ENCODE measurements around the gene HP1BP3.

Gene HP1BP3

DNA sequence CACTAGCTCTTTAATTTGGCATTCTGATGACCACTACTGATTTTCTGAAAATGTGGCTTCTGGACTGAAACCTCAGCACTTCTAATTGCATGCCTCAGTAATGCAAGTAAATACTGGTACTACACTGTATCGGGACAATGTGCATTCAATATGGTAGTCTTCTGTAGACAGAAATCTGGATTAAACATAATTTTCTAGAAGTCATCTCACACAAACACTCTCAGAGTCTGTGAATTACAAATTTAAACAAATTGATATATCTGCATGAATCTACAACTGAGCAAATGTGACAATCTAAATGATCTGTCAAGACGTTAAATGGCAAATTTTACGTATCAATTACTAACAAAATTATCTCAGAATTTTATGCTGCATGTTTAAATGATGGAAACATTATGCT is 23.7 kb downstream of the HP1BP3 start:
- H3K36me3 ChIP-seq (ENCODE audit: insufficient read depth, low read depth, low read length): peaks cover 100% of the 10 kb centered on the region
- no peak overlapping the region for H3K27ac ChIP-seq (ENCODE audit: low read length)
- peaks cover 9% of the 10 kb centered on the region; the same call in 1 of the 2 replicates for H3K4me1 ChIP-seq (ENCODE audit: insufficient read depth, low read length)
- no peak overlapping the region for H3K9ac ChIP-seq (ENCODE audit: low read depth, low read length)
- H3K9me3 ChIP-seq (ENCODE audit: insufficient read depth, low read depth, low read length): no peaks in the 10 kb centered on the region
- no peaks in the 10 kb centered on the region for H3K27me3 ChIP-seq (ENCODE audit: insufficient read depth, low read length)
- H3K4me3 ChIP-seq (ENCODE audit: low read length): no peak overlapping the region

DNA sequence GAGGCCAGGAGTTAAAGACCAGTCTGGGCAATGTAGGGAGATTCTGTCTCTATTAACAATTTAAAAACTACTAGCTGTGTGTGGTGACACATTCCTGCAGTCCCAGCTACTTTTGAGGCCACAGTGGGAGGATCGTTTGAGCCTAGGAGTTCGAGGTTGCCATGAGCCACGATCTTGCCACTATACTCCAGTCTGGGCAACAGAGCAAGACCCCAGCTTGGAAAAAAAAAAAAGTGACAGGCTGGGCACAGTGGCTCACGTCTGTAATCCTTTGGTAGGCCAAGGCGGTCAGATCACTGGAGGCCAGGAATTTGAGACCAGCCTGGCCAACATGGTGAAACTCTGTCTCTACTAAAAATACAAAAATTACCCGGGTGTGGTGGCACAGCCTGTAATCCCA is 26.8 kb downstream of the HP1BP3 start:
- no peaks in the 10 kb centered on the region for H3K27me3 ChIP-seq (ENCODE audit: insufficient read depth, low read length)
- no peak overlapping the region for H3K27ac ChIP-seq (ENCODE audit: low read length)
- no peak overlapping the region for H3K4me3 ChIP-seq (ENCODE audit: low read length)
- peaks cover 97% of the 10 kb centered on the region for H3K36me3 ChIP-seq (ENCODE audit: insufficient read depth, low read depth, low read length)
- no peak overlapping the region for H3K9ac ChIP-seq (ENCODE audit: low read depth, low read length)
- peaks cover 9% of the 10 kb centered on the region; the same call in 1 of the 2 replicates for H3K4me1 ChIP-seq (ENCODE audit: insufficient read depth, low read length)
- H3K9me3 ChIP-seq (ENCODE audit: insufficient read depth, low read depth, low read length): no peaks in the 10 kb centered on the region

DNA sequence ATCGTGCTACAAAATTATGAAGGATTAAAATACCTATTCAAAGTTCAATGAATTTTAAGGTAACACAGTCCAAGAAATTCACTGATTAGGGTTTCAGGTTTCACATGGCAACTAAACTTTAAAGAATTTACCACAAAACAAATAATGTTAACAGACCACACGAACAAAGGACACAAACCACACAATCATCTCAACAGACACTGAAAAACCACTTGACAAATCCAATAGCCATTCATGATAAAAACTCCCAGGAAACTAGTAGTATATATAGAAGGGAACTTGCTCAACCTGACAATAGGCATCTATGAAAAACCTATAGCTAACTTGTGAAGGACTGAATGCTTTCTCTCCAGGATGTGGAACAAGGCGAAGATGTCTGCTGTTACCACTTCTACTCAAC is 33.5 kb downstream of the HP1BP3 start:
- H3K4me1 ChIP-seq (ENCODE audit: insufficient read depth, low read length): no peaks in the 10 kb centered on the region
- H3K36me3 ChIP-seq (ENCODE audit: insufficient read depth, low read depth, low read length): peaks cover 69% of the 10 kb centered on the region
- H3K4me3 ChIP-seq (ENCODE audit: low read length): no peak overlapping the region
- H3K27ac ChIP-seq (ENCODE audit: low read length): no peak overlapping the region
- no peaks in the 10 kb centered on the region for H3K27me3 ChIP-seq (ENCODE audit: insufficient read depth, low read length)
- H3K9me3 ChIP-seq (ENCODE audit: insufficient read depth, low read depth, low read length): no peaks in the 10 kb centered on the region
- H3K9ac ChIP-seq (ENCODE audit: low read depth, low read length): no peak overlapping the region

DNA sequence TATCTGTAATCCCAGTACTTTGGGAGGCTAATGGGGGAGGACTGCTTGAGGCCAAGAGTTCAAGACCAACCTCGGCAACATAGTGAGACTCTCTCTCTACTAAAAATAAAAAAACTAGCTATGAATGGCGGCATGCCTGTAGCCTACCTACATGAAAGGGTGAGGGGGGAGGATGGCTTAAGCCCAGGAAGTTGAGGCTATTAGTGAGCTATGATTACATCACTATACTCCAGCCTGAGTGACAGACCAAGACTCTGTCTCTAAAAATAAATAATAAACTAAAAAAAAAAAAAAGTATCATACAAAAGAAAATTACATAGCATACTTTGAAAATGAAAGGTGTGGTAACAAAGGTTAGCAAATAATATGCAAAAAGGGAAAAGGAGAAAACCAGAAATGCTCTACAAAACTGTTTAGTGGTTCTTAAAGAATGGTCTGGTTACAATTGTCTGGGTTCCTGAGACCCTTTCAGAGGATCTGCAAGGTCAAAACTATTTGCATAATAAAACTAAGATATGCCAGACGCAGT is 35.6 kb downstream of the HP1BP3 start:
- peaks cover 72% of the 10 kb centered on the region for H3K36me3 ChIP-seq (ENCODE audit: insufficient read depth, low read depth, low read length)
- no peaks in the 10 kb centered on the region for H3K27me3 ChIP-seq (ENCODE audit: insufficient read depth, low read length)
- H3K4me3 ChIP-seq (ENCODE audit: low read length): no peak overlapping the region
- no peaks in the 10 kb centered on the region for H3K4me1 ChIP-seq (ENCODE audit: insufficient read depth, low read length)
- H3K9me3 ChIP-seq (ENCODE audit: insufficient read depth, low read depth, low read length): no peaks in the 10 kb centered on the region
- H3K27ac ChIP-seq (ENCODE audit: low read length): no peak overlapping the region
- no peak overlapping the region for H3K9ac ChIP-seq (ENCODE audit: low read depth, low read length)

DNA sequence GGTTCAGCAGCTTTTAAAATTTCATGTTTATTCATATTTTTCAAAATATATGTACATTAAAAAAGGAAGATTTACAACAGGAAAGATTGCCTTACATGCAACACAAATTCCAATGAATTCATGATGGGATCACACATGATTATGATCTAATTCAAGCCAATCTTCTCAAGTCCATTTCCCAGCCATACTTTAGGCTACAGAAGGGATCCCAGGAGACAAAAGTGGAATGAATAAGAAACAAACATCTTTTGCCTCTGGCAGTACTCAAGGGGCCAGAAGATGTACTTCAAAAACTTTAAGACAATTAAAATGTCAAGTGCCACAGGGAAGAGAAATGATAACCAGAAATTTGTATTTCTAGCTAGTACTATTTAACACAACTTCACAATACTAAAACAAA is 44.4 kb downstream of the HP1BP3 start:
- H3K4me1 ChIP-seq (ENCODE audit: insufficient read depth, low read length): no peaks in the 10 kb centered on the region

DNA sequence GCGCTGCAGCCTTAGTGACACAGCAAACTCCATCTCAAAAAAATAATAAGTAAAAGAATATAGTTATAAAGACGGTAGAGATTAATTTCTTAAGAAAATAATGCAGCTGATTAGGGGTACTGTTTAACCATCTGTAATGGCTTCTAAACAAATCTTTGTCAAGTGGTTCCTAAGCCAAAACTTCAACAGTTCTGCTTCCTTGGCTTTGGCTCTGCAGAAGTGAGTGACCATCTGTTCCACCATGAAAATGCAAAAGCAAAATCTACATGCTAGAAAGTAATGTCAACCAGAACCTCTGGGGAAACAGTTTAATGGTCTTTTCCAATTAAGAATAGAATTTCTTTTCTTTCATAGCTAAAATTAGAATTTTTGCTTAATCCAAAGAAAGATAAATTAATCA is 46.3 kb downstream of the HP1BP3 start:
- Histone ChIP-seq H3K27ac (ENCODE audit: low read length) (no peak overlapping the region), H3K36me3 (ENCODE audit: insufficient read depth, low read depth, low read length) (peaks cover 71% of the 10 kb centered on the region), H3K27me3 (ENCODE audit: insufficient read depth, low read length) (no peaks in the 10 kb centered on the region), H3K9ac (ENCODE audit: low read depth, low read length) (no peak overlapping the region), H3K4me1 (ENCODE audit: insufficient read depth, low read length) (no peaks in the 10 kb centered on the region), H3K4me3 (ENCODE audit: low read length) (no peak overlapping the region), H3K9me3 (ENCODE audit: insufficient read depth, low read depth, low read length) (no peaks in the 10 kb centered on the region)

More for the DNA sequence above, 44.4 kb downstream of the HP1BP3 start:
- Histone ChIP-seq H3K9ac (ENCODE audit: low read depth, low read length) (no peak overlapping the region), H3K9me3 (ENCODE audit: insufficient read depth, low read depth, low read length) (no peaks in the 10 kb centered on the region), H3K27me3 (ENCODE audit: insufficient read depth, low read length) (no peaks in the 10 kb centered on the region), H3K27ac (ENCODE audit: low read length) (no peak overlapping the region), H3K4me3 (ENCODE audit: low read length) (no peak overlapping the region), H3K36me3 (ENCODE audit: insufficient read depth, low read depth, low read length) (peaks cover 90% of the 10 kb centered on the region)

DNA sequence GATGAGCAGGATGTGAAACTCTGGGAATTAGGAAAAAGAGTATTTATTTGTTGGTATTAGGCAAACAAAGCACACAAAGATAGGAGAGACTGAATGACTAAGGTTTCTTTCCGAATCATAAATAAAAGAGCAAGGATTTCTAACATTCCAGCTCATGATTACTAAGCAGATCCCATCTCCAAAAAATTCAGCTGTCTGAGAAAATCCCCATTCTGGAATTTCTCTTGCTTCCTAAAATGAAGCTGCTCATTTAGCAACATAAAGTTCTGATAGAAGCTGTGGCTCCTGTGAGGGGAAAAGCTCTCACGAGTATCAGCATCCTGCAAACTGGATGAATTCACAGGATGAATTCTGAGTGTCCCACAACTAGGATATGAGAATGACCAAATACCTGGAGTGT is 47.9 kb downstream of the HP1BP3 start:
- Histone ChIP-seq H3K4me1 (ENCODE audit: insufficient read depth, low read length) (no peaks in the 10 kb centered on the region), H3K9me3 (ENCODE audit: insufficient read depth, low read depth, low read length) (no peaks in the 10 kb centered on the region), H3K27ac (ENCODE audit: low read length) (no peak overlapping the region), H3K9ac (ENCODE audit: low read depth, low read length) (no peak overlapping the region), H3K36me3 (ENCODE audit: insufficient read depth, low read depth, low read length) (peaks cover 55% of the 10 kb centered on the region), H3K4me3 (ENCODE audit: low read length) (no peak overlapping the region), H3K27me3 (ENCODE audit: insufficient read depth, low read length) (peaks cover 3% of the 10 kb centered on the region)

DNA sequence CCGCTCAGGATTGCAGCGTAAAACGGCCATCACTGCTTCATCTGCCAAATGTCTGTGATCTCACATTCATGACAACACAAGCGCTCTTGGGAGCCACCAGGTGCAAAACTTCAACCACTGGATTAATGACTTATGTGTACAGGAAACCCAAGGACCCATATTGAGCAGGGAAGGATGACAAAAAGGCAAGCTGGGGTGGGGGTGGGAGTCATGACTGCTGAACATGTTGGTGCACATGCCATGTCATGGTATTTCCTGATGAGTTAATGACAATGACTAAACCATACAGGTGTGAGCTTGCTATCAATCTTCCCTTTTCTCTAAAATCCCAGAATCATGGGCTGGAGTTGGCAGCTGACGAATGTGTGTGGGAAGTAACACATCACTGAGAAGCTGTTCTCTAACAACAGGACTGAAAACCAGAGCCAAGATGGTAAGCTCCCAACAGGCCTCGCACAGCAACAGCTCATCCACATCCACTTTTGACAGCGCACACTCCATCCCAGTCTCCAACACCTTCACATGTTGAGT is 51.5 kb downstream of the HP1BP3 start:
- H3K4me1 ChIP-seq (ENCODE audit: insufficient read depth, low read length): peaks cover 5% of the 10 kb centered on the region; the same call in 1 of the 2 replicates
- H3K27ac ChIP-seq (ENCODE audit: low read length): no peak overlapping the region
- no peak overlapping the region for H3K4me3 ChIP-seq (ENCODE audit: low read length)
- H3K27me3 ChIP-seq (ENCODE audit: insufficient read depth, low read length): peaks cover 36% of the 10 kb centered on the region
- peaks cover 21% of the 10 kb centered on the region for H3K36me3 ChIP-seq (ENCODE audit: insufficient read depth, low read depth, low read length)
- no peaks in the 10 kb centered on the region for H3K9me3 ChIP-seq (ENCODE audit: insufficient read depth, low read depth, low read length)
- no peak overlapping the region for H3K9ac ChIP-seq (ENCODE audit: low read depth, low read length)

DNA sequence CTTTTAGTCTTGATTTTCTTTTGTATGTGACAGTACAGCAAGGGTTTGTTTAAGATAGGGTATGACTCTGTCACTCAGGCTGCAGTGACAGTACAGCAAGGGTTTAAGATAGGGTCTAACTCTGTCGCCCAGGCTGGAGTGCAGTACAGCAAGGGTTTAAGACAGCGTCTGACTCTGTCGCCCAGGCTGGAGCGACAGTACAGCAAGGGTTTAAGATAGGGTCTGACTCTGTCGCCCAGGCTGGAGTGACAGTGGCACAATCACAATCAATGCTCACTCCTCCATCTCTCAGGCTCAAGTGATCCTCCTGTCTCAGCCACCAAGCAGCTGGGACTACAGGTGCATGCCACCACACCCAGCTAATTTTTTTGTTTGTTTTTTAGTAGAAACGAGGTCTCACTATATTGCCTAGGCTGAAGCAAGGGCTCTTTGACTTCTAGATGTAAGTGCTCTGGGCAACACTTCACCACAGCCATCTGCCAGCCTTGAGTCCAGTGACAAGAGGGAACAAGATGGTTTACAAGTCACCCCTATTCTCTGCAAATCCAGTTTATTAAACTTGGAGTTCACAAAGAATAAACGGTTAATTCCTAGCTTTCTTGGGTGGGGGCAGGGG is 53.6 kb downstream of the HP1BP3 start:
- Histone ChIP-seq H3K36me3 (ENCODE audit: insufficient read depth, low read depth, low read length) (peaks cover 6% of the 10 kb centered on the region; the same call in 1 of the 2 replicates), H3K4me1 (ENCODE audit: insufficient read depth, low read length) (peaks cover 8% of the 10 kb centered on the region), H3K27ac (ENCODE audit: low read length) (no peak overlapping the region), H3K9me3 (ENCODE audit: insufficient read depth, low read depth, low read length) (no peaks in the 10 kb centered on the region), H3K9ac (ENCODE audit: low read depth, low read length) (no peak overlapping the region), H3K27me3 (ENCODE audit: insufficient read depth, low read length) (peaks cover 55% of the 10 kb centered on the region), H3K4me3 (ENCODE audit: low read length) (peak overlapping the region; percentile 78)

DNA sequence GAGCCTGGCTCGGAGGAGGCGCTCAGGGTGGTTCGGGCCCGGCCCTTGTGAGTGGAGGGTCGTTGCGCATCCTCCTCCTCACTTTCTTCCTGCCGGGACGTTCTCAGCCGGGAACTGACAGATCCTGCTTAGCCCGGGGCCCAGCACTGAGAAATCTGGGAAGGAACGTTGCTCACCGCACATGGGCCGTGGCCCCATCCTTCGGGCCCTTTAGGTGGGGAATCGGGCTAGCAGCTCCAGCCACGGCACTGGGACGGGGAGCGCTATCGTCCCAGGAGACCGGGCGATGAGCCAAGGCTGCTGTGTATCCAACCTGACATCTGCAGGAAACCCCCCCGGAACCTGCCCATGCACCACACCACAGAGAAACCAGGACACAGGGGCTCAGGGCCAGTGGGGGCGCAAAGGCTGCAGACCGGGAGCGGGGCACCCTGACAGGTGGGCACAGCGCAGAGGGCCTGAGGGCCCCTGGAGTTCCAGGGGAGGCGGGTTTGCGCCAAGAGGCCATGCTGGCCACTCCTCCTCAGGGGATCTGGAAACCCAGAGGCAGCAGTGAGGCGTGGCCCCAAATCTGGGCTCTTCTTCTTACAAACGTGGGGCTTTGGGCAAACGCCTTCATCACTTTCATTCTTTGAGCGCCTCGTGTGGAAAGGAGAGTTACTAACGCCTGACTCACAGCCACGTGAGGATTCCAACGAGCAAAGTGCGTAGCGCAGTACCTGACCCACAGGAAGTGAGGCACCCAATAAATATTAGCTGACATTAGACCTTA is 54.3 kb downstream of the HP1BP3 start, which contains the start of gene SH2D5:
TSS of gene SH2D5 (minus strand) at position 116 of the 772 bp plus-strand sequence. CDS start 4,659 bp downstream, outside the sequence.
- Histone ChIP-seq H3K27ac (ENCODE audit: low read length) (no peak within 1 kb of the TSS), H3K27me3 (ENCODE audit: insufficient read depth, low read length) (peaks cover 55% of the 10 kb centered on the region), H3K4me3 (ENCODE audit: low read length) (peak within 1 kb of the TSS; percentile 78), H3K4me1 (ENCODE audit: insufficient read depth, low read length) (peaks cover 13% of the 10 kb centered on the region), H3K9ac (ENCODE audit: low read depth, low read length) (peak within 1 kb of the TSS; percentile 34; the same call in 1 of the 2 replicates), H3K36me3 (ENCODE audit: insufficient read depth, low read depth, low read length) (peaks cover 1% of the 10 kb centered on the region; the same call in 1 of the 2 replicates), H3K9me3 (ENCODE audit: insufficient read depth, low read depth, low read length) (no peaks in the 10 kb centered on the region)

DNA sequence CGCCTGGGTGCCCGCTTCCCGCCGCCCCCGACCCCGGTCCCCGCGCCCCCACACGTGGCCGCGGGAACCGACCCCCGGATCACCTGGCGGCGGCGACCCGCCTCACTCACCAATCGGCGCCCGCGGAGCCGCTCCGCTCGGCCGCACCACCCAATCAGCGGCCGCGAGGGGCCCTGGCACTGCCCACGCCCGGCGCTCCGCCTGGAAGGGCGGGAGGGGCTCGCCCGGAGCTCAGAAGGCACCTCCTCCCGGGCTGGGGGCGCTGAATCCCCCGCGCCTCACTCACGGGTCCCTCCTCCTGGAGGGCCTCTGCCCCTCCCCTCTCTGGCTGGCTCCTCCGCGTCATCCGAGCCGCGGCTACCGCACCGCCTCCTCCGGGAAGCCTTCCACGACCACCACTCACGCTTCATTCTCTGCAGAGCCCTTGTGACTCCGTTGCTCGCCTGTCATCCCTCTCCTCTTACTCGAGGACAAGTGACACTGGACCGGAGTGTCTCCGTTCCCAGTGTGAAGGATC is 55.0 kb downstream of the HP1BP3 start:
- Histone ChIP-seq H3K27me3 (ENCODE audit: insufficient read depth, low read length) (peaks cover 55% of the 10 kb centered on the region), H3K4me1 (ENCODE audit: insufficient read depth, low read length) (peaks cover 19% of the 10 kb centered on the region), H3K4me3 (ENCODE audit: low read length) (peak overlapping the region; percentile 78), H3K9ac (ENCODE audit: low read depth, low read length) (peak overlapping the region; percentile 34; the same call in 1 of the 2 replicates), H3K36me3 (ENCODE audit: insufficient read depth, low read depth, low read length) (no peaks in the 10 kb centered on the region), H3K9me3 (ENCODE audit: insufficient read depth, low read depth, low read length) (no peaks in the 10 kb centered on the region), H3K27ac (ENCODE audit: low read length) (no peak overlapping the region)

Measured in iPS-20b (cell line).